ENCODE data around the gene PKNOX2. TPM values are rescaled to one million over a fixed set of nuclear protein-coding genes. Genes with fewer than 3 reads are reported as not detected.

Gene PKNOX2
- total and polyA plus RNA-seq, 10 of the 15 experiments (the other 5 are each of a cell fraction or from before 2014, with no cell fraction given) = not detected

DNA sequence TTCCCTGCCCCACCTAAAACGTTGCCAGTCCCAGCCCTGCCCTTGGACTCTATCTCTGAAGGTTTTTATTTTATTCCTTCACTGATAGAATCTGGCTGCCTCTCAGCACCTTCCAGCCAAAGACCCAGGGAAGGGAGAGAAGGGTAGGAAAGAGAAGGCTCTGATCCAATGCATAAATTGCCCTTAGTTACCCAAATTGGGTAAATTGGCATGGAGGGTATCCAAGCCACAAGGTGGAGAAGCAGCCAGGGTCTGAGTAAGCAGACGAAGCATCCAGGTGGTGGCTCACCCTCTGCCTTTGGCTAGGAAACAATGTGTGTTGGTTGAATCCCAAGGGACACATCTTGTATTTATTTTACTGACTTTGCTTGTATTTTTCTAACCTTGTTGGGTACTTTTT lies 242.5 kb downstream of the PKNOX2 start:
- ChIA-PET CTCF (interaction anchor here (0.8 to 9.5 kb wide), 6 partner anchors 22 to 347 kb away, joined by 3 to 71 read pairs (median 15); no protein-coding TSS in a partner anchor), POLR2A (interaction anchor here (0.5 to 1.2 kb wide), 3 partner anchors 44 to 93 kb away, joined by 4 to 9 read pairs (median 5); no protein-coding TSS in a partner anchor), SMC1A (ENCODE audit: uncharacterized antibody, unreplicated experiment) (interaction anchor here (0.8 to 3.2 kb wide), 4 partner anchors 32 to 57 kb away, joined by 3 to 14 read pairs (median 6); no protein-coding TSS in a partner anchor), RAD21 (ENCODE audit: unreplicated experiment) (interaction anchor here (1.3 to 5.0 kb wide), 2 partner anchors 50 to 265 kb away, joined by 3 to 37 read pairs; no protein-coding TSS in a partner anchor)
- no TSS peak for BruUV-seq (replicated peaks)
- H4K20me1 ChIP-seq (ENCODE audit: control insufficient read depth, insufficient read depth) = no peaks in the 10 kb centered on the region
- peaks cover 0 to 8% of the 10 kb centered on the region in 2 experiments; a peak in 3 of 4 replicates for H3K27me3 ChIP-seq (replicated peaks in 1 of 2; ENCODE audit: control insufficient read depth in 2 of 2, insufficient read depth in 2 of 2, low read length in 1 of 2)
- TF ChIP-seq BHLHE40 (IDR thresholded peaks at IDR 0.05; ENCODE audit: borderline replicate concordance in 1 of 2, low read depth in 2 of 2, low read length in 1 of 2) (no peak), ZBTB40 (IDR thresholded peaks at IDR 0.05; ENCODE audit: borderline replicate concordance) (no peak), FOXK2 (IDR thresholded peaks at IDR 0.05) (no peak), STAT3 (IDR thresholded peaks at IDR 0.05; ENCODE audit: low read depth, low read length) (no peak), EZH2 (IDR thresholded peaks at IDR 0.05; ENCODE audit: borderline replicate concordance, control insufficient read depth, low read depth, low read length) (no peak), PML (IDR thresholded peaks at IDR 0.05; ENCODE audit: low read length) (no peak)
- ATAC-seq (no peak), FAIRE-seq (no peak), DNase-seq (ENCODE audit: low read depth, low spot score) (no peak)
- 3% methylated on average over 2 of the region's 2 CpGs for WGBS (ENCODE audit: insufficient coverage, insufficient replicate concordance, low lambda C conversion rate, missing lambda C conversion rate)
- H3K9ac ChIP-seq (ENCODE audit: control insufficient read depth, insufficient read depth, low read length) = no peak overlapping the region
- in situ Hi-C loops (cut with MboI) (no loop called here), intact Hi-C loops (cut with micrococcal nuclease; ENCODE audit: unreplicated experiment) (loop anchor here (5.0 kb wide), 3 partner anchors 240 to 445 kb away; no protein-coding TSS in a partner anchor)
- H3K27ac ChIP-seq (ENCODE audit: control insufficient read depth, insufficient read depth) = no peak overlapping the region
- H2AFZ ChIP-seq (ENCODE audit: control insufficient read depth, low read depth, low read length) = no peak overlapping the region
- no peak overlapping the region for H3K4me3 ChIP-seq
- no peaks in the 10 kb centered on the region for H3K4me1 ChIP-seq (ENCODE audit: control insufficient read depth, insufficient read depth, low read length)
- no peak overlapping the region for H3K4me2 ChIP-seq (ENCODE audit: control insufficient read depth, insufficient read depth)
- H3K79me2 ChIP-seq (ENCODE audit: control insufficient read depth, insufficient read depth, low read length) = no peaks in the 10 kb centered on the region
- H3K36me3 ChIP-seq (ENCODE audit: control insufficient read depth in 2 of 2, insufficient read depth in 2 of 2, low read length in 1 of 2) = no peaks in the 10 kb centered on the region
- no peaks in the 10 kb centered on the region for H3K9me3 ChIP-seq (replicated peaks; ENCODE audit: control insufficient read depth, insufficient read depth, low read length)

Measured in GM12878 (cell line).